HFFc6 (cell line): ENCODE results near the gene DGUOK. TPM values are rescaled to one million over a fixed set of nuclear protein-coding genes. Genes with fewer than 3 reads are reported as not detected.

Experiments used
- DNase-seq: peaks from one replicate; pipeline ENCODE4 v3.0.0-alpha.2; 2018
- H3K27ac Mint-ChIP-seq: 2 replicates; pipeline ENCODE4 v1.8.0; 2020; ENCODE audit warnings: mild to moderate bottlenecking, mixed read lengths
- H3K27me3 Mint-ChIP-seq: 2 replicates; pipeline ENCODE4 v1.8.0; 2021; ENCODE audit warnings: mild to moderate bottlenecking, moderate library complexity, mixed read lengths; ENCODE audit not compliant: insufficient read depth
- H3K36me3 Mint-ChIP-seq: 2 replicates; pipeline ENCODE4 v1.8.0; 2021; ENCODE audit warnings: low read depth, mixed read lengths
- H3K4me1 Mint-ChIP-seq: 2 replicates; pipeline ENCODE4 v1.8.0; 2020; ENCODE audit warnings: low read depth, mixed read lengths
- H3K4me3 Mint-ChIP-seq: 2 replicates; pipeline ENCODE4 v1.8.0; 2020; ENCODE audit warnings: mild to moderate bottlenecking, moderate library complexity, mixed read lengths
- H3K9me3 Mint-ChIP-seq: 2 replicates; pipeline ENCODE4 v1.8.0; 2020; ENCODE audit warnings: mild to moderate bottlenecking, mixed read lengths
- CTCF ChIP-seq: fragments of 200-600 bp; sonication (generic); IDR thresholded peaks from 2 replicates; pipeline ENCODE4 v1.5.0; 2021; ENCODE audit warnings: antibody characterized with exemption, mild to moderate bottlenecking
- total RNA-seq, 6 experiments: library from RNA; stranded (reverse); fragmentation: NEBNext Ultra II Directional; extraction: Animal tissue kit (Norgen Biotek cat#: 25700); gene quantifications; 2 replicates in 1 of 6; 3 replicates in 5 of 6; pipeline ENCODE4 v1.2.3, GENCODE V29; 2021

DGUOK gene
- total RNA-seq, 6 experiments from 2014 or later, result 63.2 to 73.3 (median 69.3) TPM

GRCh38 chr2:73981081-73982001, 54.7 kb downstream of the DGUOK start:
- peaks cover 4% of the 10 kb centered on the region; the same call in 1 of the 2 replicates for H3K27me3 Mint-ChIP-seq
- peak overlapping the region; percentile 32; the same call in 1 of the 2 replicates for H3K27ac Mint-ChIP-seq
- H3K36me3 Mint-ChIP-seq, result no peaks in the 10 kb centered on the region
- H3K4me3 Mint-ChIP-seq, result peak overlapping the region; percentile 85
- no peak for DNase-seq
- no peaks in the 10 kb centered on the region for H3K9me3 Mint-ChIP-seq
- H3K4me1 Mint-ChIP-seq, result peaks cover 50% of the 10 kb centered on the region
- TF ChIP-seq CTCF, result no peak

GRCh38 chr2:73982140-73982617, 55.5 kb downstream of the DGUOK start:
- Mint-ChIP-seq H3K9me3 (no peaks in the 10 kb centered on the region), H3K4me3 (peak overlapping the region; percentile 51), H3K27ac (no peak overlapping the region), H3K36me3 (peaks cover 8% of the 10 kb centered on the region; the same call in 1 of the 2 replicates), H3K27me3 (peaks cover 4% of the 10 kb centered on the region; the same call in 1 of the 2 replicates), H3K4me1 (peaks cover 58% of the 10 kb centered on the region)
- TF ChIP-seq CTCF, result no peak
- no peak for DNase-seq

- peak overlapping the region; percentile 1; the same call in 1 of the 2 replicates for H3K27ac Mint-ChIP-seq
- peak overlapping the region; percentile 59 for H3K4me3 Mint-ChIP-seq
- no peak for DNase-seq
- TF ChIP-seq CTCF, result no peak
- peaks cover 70% of the 10 kb centered on the region for H3K4me1 Mint-ChIP-seq
- H3K9me3 Mint-ChIP-seq, result no peaks in the 10 kb centered on the region
- H3K27me3 Mint-ChIP-seq, result peaks cover 4% of the 10 kb centered on the region; the same call in 1 of the 2 replicates
- H3K36me3 Mint-ChIP-seq, result peaks cover 14% of the 10 kb centered on the region; the same call in 1 of the 2 replicates
These were observed 56.9 kb downstream of the DGUOK start for GRCh38 chr2:73983322-73984202.

- peak within 1 kb of the TSS; percentile 67 for H3K27ac Mint-ChIP-seq
- H3K4me1 Mint-ChIP-seq, result peaks cover 67% of the 10 kb centered on the region
- H3K4me3 Mint-ChIP-seq, result peak within 1 kb of the TSS; percentile 85
- peaks cover 19% of the 10 kb centered on the region for H3K36me3 Mint-ChIP-seq
- no peak for TF ChIP-seq CTCF
- no peak for DNase-seq
- no peaks in the 10 kb centered on the region for H3K9me3 Mint-ChIP-seq
- peaks cover 4% of the 10 kb centered on the region; the same call in 1 of the 2 replicates for H3K27me3 Mint-ChIP-seq
These were observed 57.7 kb downstream of the DGUOK start, which contains the start of gene TET3 for GRCh38 chr2:73984203-73984921. TET3 (plus strand) TSS chr2:73984910; CDS start chr2:73986404, 1,494 bp downstream.
